ENCODE measurements around the gene ITGB3. TPM values are rescaled to one million over a fixed set of nuclear protein-coding genes. Genes with fewer than 3 reads are reported as not detected.

ITGB3 gene
- total RNA-seq, 2 experiments from 2014 or later: 0.21 to 0.93 TPM

- Mint-ChIP-seq H3K4me1 (peaks cover 6% of the 10 kb centered on the region), H3K36me3 (no peaks in the 10 kb centered on the region), H3K9me3 (ENCODE audit: low read depth) (no peaks in the 10 kb centered on the region), H3K27ac (no peak overlapping the region), H3K4me3 (no peak overlapping the region), H3K27me3 (peaks cover 9% of the 10 kb centered on the region)
- CTCF ChIA-PET: interaction anchor here (0.7 kb wide), 1 partner anchor 909 kb away, joined by 3 read pairs; no protein-coding TSS in a partner anchor
- no peak for ATAC-seq
- DNase-seq: no peak
Observed at GRCh38 chr17:47276444-47276843, 22.8 kb downstream of the ITGB3 start.

GRCh38 chr17:47276868-47277267 is 23.2 kb downstream of the ITGB3 start:
- DNase-seq (no peak), ATAC-seq (no peak)
- CTCF ChIA-PET: interaction anchor here (0.7 kb wide), 1 partner anchor 909 kb away, joined by 3 read pairs; no protein-coding TSS in a partner anchor
- no peaks in the 10 kb centered on the region for H3K9me3 Mint-ChIP-seq (ENCODE audit: low read depth)
- H3K4me3 Mint-ChIP-seq: no peak overlapping the region
- no peak overlapping the region for H3K27ac Mint-ChIP-seq
- H3K27me3 Mint-ChIP-seq: peaks cover 9% of the 10 kb centered on the region
- H3K4me1 Mint-ChIP-seq: peaks cover 6% of the 10 kb centered on the region
- H3K36me3 Mint-ChIP-seq: no peaks in the 10 kb centered on the region

GRCh38 chr17:47277921-47278320 is 24.3 kb downstream of the ITGB3 start:
- Mint-ChIP-seq H3K9me3 (ENCODE audit: low read depth) (no peaks in the 10 kb centered on the region), H3K27me3 (peaks cover 9% of the 10 kb centered on the region), H3K4me3 (no peak overlapping the region), H3K36me3 (no peaks in the 10 kb centered on the region), H3K27ac (no peak overlapping the region), H3K4me1 (peaks cover 6% of the 10 kb centered on the region)
- DNase-seq: no peak
- CTCF ChIA-PET: no interaction called here
- ATAC-seq: no peak

GRCh38 chr17:47278561-47278960 is 24.9 kb downstream of the ITGB3 start:
- CTCF ChIA-PET: no interaction called here
- peaks cover 9% of the 10 kb centered on the region for H3K27me3 Mint-ChIP-seq
- no peaks in the 10 kb centered on the region for H3K9me3 Mint-ChIP-seq (ENCODE audit: low read depth)
- H3K36me3 Mint-ChIP-seq: no peaks in the 10 kb centered on the region
- H3K27ac Mint-ChIP-seq: no peak overlapping the region
- no peak for ATAC-seq
- peaks cover 6% of the 10 kb centered on the region for H3K4me1 Mint-ChIP-seq
- H3K4me3 Mint-ChIP-seq: no peak overlapping the region
- no peak for DNase-seq

- Mint-ChIP-seq H3K4me1 (peaks cover 6% of the 10 kb centered on the region), H3K36me3 (no peaks in the 10 kb centered on the region), H3K4me3 (no peak overlapping the region), H3K27me3 (peaks cover 10% of the 10 kb centered on the region), H3K27ac (no peak overlapping the region), H3K9me3 (ENCODE audit: low read depth) (no peaks in the 10 kb centered on the region)
- CTCF ChIA-PET: no interaction called here
- ATAC-seq (no peak), DNase-seq (no peak)
Observed at GRCh38 chr17:47279062-47279801, 25.6 kb downstream of the ITGB3 start.

GRCh38 chr17:47280072-47280811 is 26.6 kb downstream of the ITGB3 start:
- Mint-ChIP-seq H3K9me3 (ENCODE audit: low read depth) (no peaks in the 10 kb centered on the region), H3K4me1 (peaks cover 6% of the 10 kb centered on the region), H3K27me3 (peaks cover 8% of the 10 kb centered on the region), H3K27ac (no peak overlapping the region), H3K4me3 (no peak overlapping the region), H3K36me3 (no peaks in the 10 kb centered on the region)
- ATAC-seq (no peak), DNase-seq (no peak)
- CTCF ChIA-PET: interaction anchor here (0.7 kb wide), 1 partner anchor 21 kb away, joined by 3 read pairs; no protein-coding TSS in a partner anchor

GRCh38 chr17:47281216-47281615 is 27.6 kb downstream of the ITGB3 start:
- DNase-seq (no peak), ATAC-seq (no peak)
- Mint-ChIP-seq H3K4me1 (peaks cover 9% of the 10 kb centered on the region), H3K36me3 (no peaks in the 10 kb centered on the region), H3K27ac (no peak overlapping the region), H3K27me3 (peaks cover 8% of the 10 kb centered on the region), H3K9me3 (ENCODE audit: low read depth) (no peaks in the 10 kb centered on the region), H3K4me3 (no peak overlapping the region)
- CTCF ChIA-PET: interaction anchor here (1.0 kb wide), 1 partner anchor 34 kb away, joined by 3 read pairs; no protein-coding TSS in a partner anchor

GRCh38 chr17:47285003-47285402 is 31.4 kb downstream of the ITGB3 start:
- DNase-seq: no peak
- CTCF ChIA-PET: interaction anchor here (0.8 to 1.0 kb wide), 2 partner anchors 25 to 56 kb away, joined by 3 to 4 read pairs; no protein-coding TSS in a partner anchor
- no peak for ATAC-seq
- Mint-ChIP-seq H3K4me3 (no peak overlapping the region), H3K36me3 (no peaks in the 10 kb centered on the region), H3K4me1 (peaks cover 16% of the 10 kb centered on the region), H3K27me3 (peaks cover 6% of the 10 kb centered on the region), H3K27ac (no peak overlapping the region), H3K9me3 (ENCODE audit: low read depth) (no peaks in the 10 kb centered on the region)

GRCh38 chr17:47286198-47286914 is 32.7 kb downstream of the ITGB3 start:
- no peak for DNase-seq
- Mint-ChIP-seq H3K36me3 (no peaks in the 10 kb centered on the region), H3K4me1 (peaks cover 16% of the 10 kb centered on the region), H3K9me3 (ENCODE audit: low read depth) (no peaks in the 10 kb centered on the region), H3K27ac (peak overlapping the region; percentile 12), H3K27me3 (peaks cover 12% of the 10 kb centered on the region), H3K4me3 (no peak overlapping the region)
- CTCF ChIA-PET: interaction anchor here (1.2 kb wide), 1 partner anchor 29 kb away, joined by 3 read pairs; no protein-coding TSS in a partner anchor
- peak; percentile 74 for ATAC-seq

GRCh38 chr17:47287068-47287467 is 33.4 kb downstream of the ITGB3 start:
- H3K36me3 Mint-ChIP-seq: no peaks in the 10 kb centered on the region
- H3K4me1 Mint-ChIP-seq: peaks cover 16% of the 10 kb centered on the region
- peak overlapping the region; percentile 35 for H3K27ac Mint-ChIP-seq
- CTCF ChIA-PET: no interaction called here
- H3K4me3 Mint-ChIP-seq: no peak overlapping the region
- no peaks in the 10 kb centered on the region for H3K9me3 Mint-ChIP-seq (ENCODE audit: low read depth)
- ATAC-seq (peak; percentile 47), DNase-seq (no peak)
- peaks cover 13% of the 10 kb centered on the region for H3K27me3 Mint-ChIP-seq

GRCh38 chr17:47287639-47288038 is 34.0 kb downstream of the ITGB3 start:
- CTCF ChIA-PET: interaction anchor here (1.2 kb wide), 1 partner anchor 58 kb away, joined by 3 read pairs; no protein-coding TSS in a partner anchor
- H3K4me1 Mint-ChIP-seq: peaks cover 16% of the 10 kb centered on the region
- H3K9me3 Mint-ChIP-seq (ENCODE audit: low read depth): no peaks in the 10 kb centered on the region
- no peaks in the 10 kb centered on the region for H3K36me3 Mint-ChIP-seq
- DNase-seq (no peak), ATAC-seq (no peak)
- no peak overlapping the region for H3K27ac Mint-ChIP-seq
- no peak overlapping the region for H3K4me3 Mint-ChIP-seq
- H3K27me3 Mint-ChIP-seq: peaks cover 13% of the 10 kb centered on the region

GRCh38 chr17:47288531-47289116 is 35.0 kb downstream of the ITGB3 start:
- H3K27me3 Mint-ChIP-seq: peaks cover 13% of the 10 kb centered on the region
- H3K36me3 Mint-ChIP-seq: no peaks in the 10 kb centered on the region
- H3K9me3 Mint-ChIP-seq (ENCODE audit: low read depth): no peaks in the 10 kb centered on the region
- no peak overlapping the region for H3K27ac Mint-ChIP-seq
- CTCF ChIA-PET: interaction anchor here (1.1 to 1.2 kb wide), 2 partner anchors 13 to 59 kb away, joined by 3 read pairs; no protein-coding TSS in a partner anchor
- no peak for ATAC-seq
- H3K4me3 Mint-ChIP-seq: no peak overlapping the region
- peaks cover 16% of the 10 kb centered on the region for H3K4me1 Mint-ChIP-seq
- DNase-seq: no peak

GRCh38 chr17:47289302-47289701 is 35.7 kb downstream of the ITGB3 start:
- no peaks in the 10 kb centered on the region for H3K36me3 Mint-ChIP-seq
- H3K27ac Mint-ChIP-seq: no peak overlapping the region
- no peaks in the 10 kb centered on the region for H3K9me3 Mint-ChIP-seq (ENCODE audit: low read depth)
- CTCF ChIA-PET: interaction anchor here (1.0 to 1.1 kb wide), 2 partner anchors 13 to 26 kb away, joined by 3 to 6 read pairs; no protein-coding TSS in a partner anchor
- DNase-seq (no peak), ATAC-seq (no peak)
- no peak overlapping the region for H3K4me3 Mint-ChIP-seq
- H3K27me3 Mint-ChIP-seq: peaks cover 9% of the 10 kb centered on the region
- H3K4me1 Mint-ChIP-seq: peaks cover 16% of the 10 kb centered on the region
